22Rv1 (cell line): Measurements from ENCODE around the gene OR1D2.

Source experiments
- ZFX ChIP-seq: fragments of 450-650 bp; IDR thresholded peaks from 2 replicates; pipeline ENCODE4 v1.6.1; 2017; ENCODE audit warnings: antibody characterized with exemption, borderline replicate concordance
- TF ChIP-seq, protein P1 (sequence below): fragments of 450-650 bp; IDR thresholded peaks from 2 replicates; pipeline ENCODE4 v1.5.1; 2017; ENCODE audit warnings: mild to moderate bottlenecking

DNA sequence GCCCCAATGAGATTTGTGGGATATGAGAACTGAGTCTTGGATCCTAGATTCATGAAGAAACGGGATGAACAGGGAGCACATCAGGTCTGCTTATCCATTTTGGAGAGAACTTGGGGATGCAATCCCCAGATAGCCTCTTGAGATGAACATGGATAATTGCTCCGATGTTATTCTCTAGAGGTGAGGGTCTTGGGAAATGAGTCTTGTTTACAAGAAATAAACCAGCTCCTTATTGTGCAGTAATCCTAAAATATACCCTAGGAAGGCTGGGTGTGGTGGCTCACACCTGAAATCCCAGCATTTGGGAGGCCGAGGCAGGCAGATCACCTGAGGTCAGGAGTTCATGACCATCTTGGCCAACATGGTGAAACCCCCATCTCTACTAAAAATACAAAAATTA is at the start of gene OR1D2:
- TF ChIP-seq, protein P1, sequence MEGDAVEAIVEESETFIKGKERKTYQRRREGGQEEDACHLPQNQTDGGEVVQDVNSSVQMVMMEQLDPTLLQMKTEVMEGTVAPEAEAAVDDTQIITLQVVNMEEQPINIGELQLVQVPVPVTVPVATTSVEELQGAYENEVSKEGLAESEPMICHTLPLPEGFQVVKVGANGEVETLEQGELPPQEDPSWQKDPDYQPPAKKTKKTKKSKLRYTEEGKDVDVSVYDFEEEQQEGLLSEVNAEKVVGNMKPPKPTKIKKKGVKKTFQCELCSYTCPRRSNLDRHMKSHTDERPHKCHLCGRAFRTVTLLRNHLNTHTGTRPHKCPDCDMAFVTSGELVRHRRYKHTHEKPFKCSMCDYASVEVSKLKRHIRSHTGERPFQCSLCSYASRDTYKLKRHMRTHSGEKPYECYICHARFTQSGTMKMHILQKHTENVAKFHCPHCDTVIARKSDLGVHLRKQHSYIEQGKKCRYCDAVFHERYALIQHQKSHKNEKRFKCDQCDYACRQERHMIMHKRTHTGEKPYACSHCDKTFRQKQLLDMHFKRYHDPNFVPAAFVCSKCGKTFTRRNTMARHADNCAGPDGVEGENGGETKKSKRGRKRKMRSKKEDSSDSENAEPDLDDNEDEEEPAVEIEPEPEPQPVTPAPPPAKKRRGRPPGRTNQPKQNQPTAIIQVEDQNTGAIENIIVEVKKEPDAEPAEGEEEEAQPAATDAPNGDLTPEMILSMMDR: no peak
- TF ChIP-seq ZFX: no peak
